GM18498 (cell line): Measurements from ENCODE around the gene ATF1.
A peak's percentile ranks its signal among the peaks of the same experiment; 100 is the strongest.
"Not testable (repeated sequence)": the region's sequence is repeated elsewhere in the genome, so short reads cannot be mapped to it uniquely, and the experiment has no call there.

Source experiments
- ATAC-seq: cut with Tn5 transposase; IDR thresholded peaks from one replicate; pipeline ENCODE4 v1.9.1; 2021; ENCODE audit warnings: mild to moderate bottlenecking, moderate library complexity; ENCODE audit not compliant: unreplicated experiment

Gene ATF1

GRCh38 chr12:50751948-50752721 is 11.8 kb upstream of the ATF1 start:
- no peak for ATAC-seq

GRCh38 chr12:50753232-50753769 is 10.6 kb upstream of the ATF1 start:
- ATAC-seq, result no peak

- peak; percentile 45 for ATAC-seq
Observed at GRCh38 chr12:50764286-50765094, 589 bp downstream of the ATF1 start.

GRCh38 chr12:50765095-50765911 is 1.4 kb downstream of the ATF1 start:
- peak; percentile 11 for ATAC-seq

GRCh38 chr12:50768391-50768790 is 4.5 kb downstream of the ATF1 start:
- no peak for ATAC-seq

- not testable (repeated sequence) for ATAC-seq
Observed at GRCh38 chr12:50768813-50769212, 4.9 kb downstream of the ATF1 start.

GRCh38 chr12:50771409-50771808 is 7.5 kb downstream of the ATF1 start:
- no peak for ATAC-seq

GRCh38 chr12:50772470-50772869 is 8.6 kb downstream of the ATF1 start:
- no peak for ATAC-seq

GRCh38 chr12:50772877-50773276 is 9.0 kb downstream of the ATF1 start:
- ATAC-seq, result no peak

GRCh38 chr12:50775251-50775650 is 11.3 kb downstream of the ATF1 start:
- no peak for ATAC-seq

- ATAC-seq, result no peak
Observed at GRCh38 chr12:50776749-50777728, 13.1 kb downstream of the ATF1 start.

GRCh38 chr12:50778663-50779590 is 15.0 kb downstream of the ATF1 start:
- ATAC-seq, result no peak

- ATAC-seq, result no peak
Observed at GRCh38 chr12:50780013-50780412, 16.1 kb downstream of the ATF1 start.

GRCh38 chr12:50784501-50784900 is 20.6 kb downstream of the ATF1 start:
- no peak for ATAC-seq

GRCh38 chr12:50785406-50786001 is 21.6 kb downstream of the ATF1 start:
- ATAC-seq, result no peak

- no peak for ATAC-seq
Observed at GRCh38 chr12:50786498-50787231, 22.8 kb downstream of the ATF1 start.

GRCh38 chr12:50787618-50788017 is 23.7 kb downstream of the ATF1 start:
- ATAC-seq, result no peak

GRCh38 chr12:50788561-50788960 is 24.7 kb downstream of the ATF1 start:
- no peak for ATAC-seq
